ENCODE results near the gene PGC. TPM values are rescaled to one million over a fixed set of nuclear protein-coding genes. Genes with fewer than 3 reads are reported as not detected.

Gene PGC
- polyA plus RNA-seq, 3 donors: not detected

GRCh38 chr6:41763470-41763869 lies 16.3 kb upstream of the PGC start:
- Mint-ChIP-seq H3K9me3 (no peaks in the 10 kb centered on the region), H3K4me1 (peaks cover under 1% of the 10 kb centered on the region), H3K4me3 (no peak overlapping the region), H3K27ac (peak overlapping the region in 2 of 7 donors; percentile 62 to 66), H3K27me3 (ENCODE audit: low read depth in 3 of 3) (peaks cover 0 to 7% (median 4%) of the 10 kb centered on the region in 3 donors), H3K36me3 (peaks cover 0 to 2% of the 10 kb centered on the region in 2 donors)
- DNase-seq: peak; percentile 21 to 33 (median 23)
- Histone ChIP-seq H3K27me3 (ENCODE audit: control insufficient read depth in 2 of 2, insufficient read depth in 2 of 2, low read length in 2 of 2) (no peaks in the 10 kb centered on the region), H3K9me3 (replicated peaks in 1 of 2; ENCODE audit: control insufficient read depth in 1 of 2, insufficient read depth in 1 of 2, low read length in 2 of 2) (no peaks in the 10 kb centered on the region), H3K4me1 (ENCODE audit: control insufficient read depth in 1 of 2, insufficient read depth in 2 of 2, low read length in 2 of 2) (no peaks in the 10 kb centered on the region), H2AFZ (ENCODE audit: insufficient read depth, low read depth, low read length, poor library complexity, severe bottlenecking) (no peak overlapping the region), H4K20me1 (ENCODE audit: insufficient read depth, low read length) (no peaks in the 10 kb centered on the region), H3K36me3 (replicated peaks in 1 of 2; ENCODE audit: control insufficient read depth in 1 of 2, insufficient read depth in 2 of 2, low read length in 2 of 2) (no peaks in the 10 kb centered on the region), H3K79me2 (ENCODE audit: insufficient read depth, low read length) (no peaks in the 10 kb centered on the region), H3K4me3 (replicated peaks in 1 of 3; ENCODE audit: low read depth in 2 of 3, low read length in 3 of 3) (no peak overlapping the region), H3K27ac (ENCODE audit: low read depth in 1 of 2, low read length in 2 of 2) (no peak overlapping the region), H3K9ac (ENCODE audit: insufficient read depth, low read length, poor library complexity, severe bottlenecking) (no peak overlapping the region), H3K4me2 (replicated peaks; ENCODE audit: extremely low read depth, low read length, poor library complexity, severe bottlenecking) (no peak overlapping the region)
- 25% methylated on average over 2 of the region's 2 CpGs for WGBS (ENCODE audit: insufficient coverage)
- TF ChIP-seq, protein P1, sequence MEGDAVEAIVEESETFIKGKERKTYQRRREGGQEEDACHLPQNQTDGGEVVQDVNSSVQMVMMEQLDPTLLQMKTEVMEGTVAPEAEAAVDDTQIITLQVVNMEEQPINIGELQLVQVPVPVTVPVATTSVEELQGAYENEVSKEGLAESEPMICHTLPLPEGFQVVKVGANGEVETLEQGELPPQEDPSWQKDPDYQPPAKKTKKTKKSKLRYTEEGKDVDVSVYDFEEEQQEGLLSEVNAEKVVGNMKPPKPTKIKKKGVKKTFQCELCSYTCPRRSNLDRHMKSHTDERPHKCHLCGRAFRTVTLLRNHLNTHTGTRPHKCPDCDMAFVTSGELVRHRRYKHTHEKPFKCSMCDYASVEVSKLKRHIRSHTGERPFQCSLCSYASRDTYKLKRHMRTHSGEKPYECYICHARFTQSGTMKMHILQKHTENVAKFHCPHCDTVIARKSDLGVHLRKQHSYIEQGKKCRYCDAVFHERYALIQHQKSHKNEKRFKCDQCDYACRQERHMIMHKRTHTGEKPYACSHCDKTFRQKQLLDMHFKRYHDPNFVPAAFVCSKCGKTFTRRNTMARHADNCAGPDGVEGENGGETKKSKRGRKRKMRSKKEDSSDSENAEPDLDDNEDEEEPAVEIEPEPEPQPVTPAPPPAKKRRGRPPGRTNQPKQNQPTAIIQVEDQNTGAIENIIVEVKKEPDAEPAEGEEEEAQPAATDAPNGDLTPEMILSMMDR (IDR thresholded peaks at IDR 0.05): no peak
- intact Hi-C loops (cut with micrococcal nuclease): loop anchor here in 1 of 2 donors (10.0 kb wide), 1 partner anchor 159 kb away; no protein-coding TSS in a partner anchor

- Mint-ChIP-seq H3K27ac (peak overlapping the region in 1 of 7 donors; percentile 52), H3K9me3 (no peaks in the 10 kb centered on the region), H3K27me3 (ENCODE audit: low read depth in 3 of 3) (peaks cover 3 to 14% (median 7%) of the 10 kb centered on the region in 3 donors), H3K4me1 (no peaks in the 10 kb centered on the region), H3K36me3 (no peaks in the 10 kb centered on the region), H3K4me3 (no peak overlapping the region)
- H3K4me1 ChIP-seq (ENCODE audit: control insufficient read depth in 1 of 2, insufficient read depth in 2 of 2, low read length in 2 of 2): no peaks in the 10 kb centered on the region
- H3K27me3 ChIP-seq (ENCODE audit: control insufficient read depth in 2 of 2, insufficient read depth in 2 of 2, low read length in 2 of 2): no peaks in the 10 kb centered on the region
- intact Hi-C loops (cut with micrococcal nuclease): loop anchor here in 1 of 2 donors (10.0 kb wide), 1 partner anchor 155 kb away; no protein-coding TSS in a partner anchor
- TF ChIP-seq, protein P1 (IDR thresholded peaks at IDR 0.05): no peak
- H3K36me3 ChIP-seq (replicated peaks in 1 of 2; ENCODE audit: control insufficient read depth in 1 of 2, insufficient read depth in 2 of 2, low read length in 2 of 2): no peaks in the 10 kb centered on the region
- no peak overlapping the region for H3K9ac ChIP-seq (ENCODE audit: insufficient read depth, low read length, poor library complexity, severe bottlenecking)
- H3K4me2 ChIP-seq (replicated peaks; ENCODE audit: extremely low read depth, low read length, poor library complexity, severe bottlenecking): no peak overlapping the region
- DNase-seq: no peak
- no peak overlapping the region for H3K27ac ChIP-seq (ENCODE audit: low read depth in 1 of 2, low read length in 2 of 2)
- no peaks in the 10 kb centered on the region for H4K20me1 ChIP-seq (ENCODE audit: insufficient read depth, low read length)
- 100% methylated on average over 1 of the region's 2 CpGs for WGBS (ENCODE audit: insufficient coverage)
- no peak overlapping the region for H2AFZ ChIP-seq (ENCODE audit: insufficient read depth, low read depth, low read length, poor library complexity, severe bottlenecking)
- no peaks in the 10 kb centered on the region for H3K79me2 ChIP-seq (ENCODE audit: insufficient read depth, low read length)
- no peaks in the 10 kb centered on the region for H3K9me3 ChIP-seq (replicated peaks in 1 of 2; ENCODE audit: control insufficient read depth in 1 of 2, insufficient read depth in 1 of 2, low read length in 2 of 2)
- H3K4me3 ChIP-seq (replicated peaks in 1 of 3; ENCODE audit: low read depth in 2 of 3, low read length in 3 of 3): no peak overlapping the region
Observed at GRCh38 chr6:41759905-41760579, 12.8 kb upstream of the PGC start.

Measured in CD14-positive monocyte (primary cell).